ENCODE data around the gene CYLC1.

Gene CYLC1

DNA sequence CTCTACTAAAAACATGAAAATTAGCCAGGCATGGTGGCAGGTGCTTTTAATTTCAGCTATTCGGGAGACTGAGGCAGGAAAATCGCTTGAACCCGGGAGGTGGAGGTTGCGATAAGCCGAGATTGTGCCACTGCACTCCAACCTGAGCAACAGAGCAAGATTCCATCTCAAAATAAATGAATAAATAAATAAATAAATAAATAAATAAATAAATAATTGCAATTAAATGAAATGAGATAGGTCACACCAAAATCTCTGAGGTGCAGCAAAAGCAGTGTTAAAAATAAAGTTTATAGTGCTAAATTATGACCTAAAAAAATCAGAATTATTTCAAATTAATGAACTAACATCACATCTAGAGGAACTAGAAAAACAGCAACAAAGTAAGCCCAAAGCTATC is 13.6 kb upstream of the CYLC1 start:
- Histone ChIP-seq H3K27ac (no peak overlapping the region), H3K27me3 (ENCODE audit: insufficient read depth, low read depth) (no peaks in the 10 kb centered on the region), H3K9ac (no peak overlapping the region), H2AFZ (ENCODE audit: low read depth) (no peak overlapping the region), H3K4me3 (IDR thresholded peaks at IDR 0.05; ENCODE audit: insufficient read depth, low read depth, low read length) (no peak overlapping the region), H3K4me2 (no peak overlapping the region), H3K36me3 (ENCODE audit: insufficient read depth) (no peaks in the 10 kb centered on the region), H3K79me2 (ENCODE audit: insufficient read depth, low read depth) (no peaks in the 10 kb centered on the region), H3K4me1 (ENCODE audit: low read depth, poor library complexity, severe bottlenecking) (no peaks in the 10 kb centered on the region), H4K20me1 (ENCODE audit: insufficient read depth) (no peaks in the 10 kb centered on the region)
- TF ChIP-seq CTCF (conservative IDR thresholded peaks at IDR 0.05; ENCODE audit: low read depth, low read length): no peak

DNA sequence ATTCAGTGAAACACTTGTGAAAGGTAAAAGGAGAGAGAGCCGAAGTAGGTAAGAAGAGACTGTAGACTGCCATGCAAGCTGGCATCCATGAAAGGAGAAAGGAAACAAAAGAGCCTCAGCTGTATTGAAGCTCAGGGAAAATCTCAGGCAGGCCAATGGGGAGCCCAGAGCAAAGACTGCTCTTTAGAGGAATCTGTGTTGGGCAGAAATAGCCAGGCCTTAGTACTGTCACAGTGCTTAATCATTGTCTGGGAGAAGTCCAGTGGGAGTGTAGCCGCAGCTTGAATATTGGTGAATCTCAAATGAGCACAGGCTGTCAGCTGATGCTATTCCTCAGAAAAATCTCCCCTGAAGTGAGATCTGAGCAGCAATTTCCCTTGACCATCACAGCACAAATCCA is 27.6 kb downstream of the CYLC1 start:
- H4K20me1 ChIP-seq (ENCODE audit: insufficient read depth): no peaks in the 10 kb centered on the region
- H3K4me3 ChIP-seq (IDR thresholded peaks at IDR 0.05; ENCODE audit: insufficient read depth, low read depth, low read length): no peak overlapping the region
- H3K79me2 ChIP-seq (ENCODE audit: insufficient read depth, low read depth): no peaks in the 10 kb centered on the region
- H3K4me1 ChIP-seq (ENCODE audit: low read depth, poor library complexity, severe bottlenecking): no peaks in the 10 kb centered on the region
- TF ChIP-seq CTCF (conservative IDR thresholded peaks at IDR 0.05; ENCODE audit: low read depth, low read length): no peak
- no peak overlapping the region for H3K27ac ChIP-seq
- no peak overlapping the region for H3K9ac ChIP-seq
- no peak overlapping the region for H2AFZ ChIP-seq (ENCODE audit: low read depth)
- no peaks in the 10 kb centered on the region for H3K27me3 ChIP-seq (ENCODE audit: insufficient read depth, low read depth)
- no peaks in the 10 kb centered on the region for H3K36me3 ChIP-seq (ENCODE audit: insufficient read depth)
- no peak overlapping the region for H3K4me2 ChIP-seq

- no peak overlapping the region for H3K4me2 ChIP-seq
- H3K4me3 ChIP-seq (IDR thresholded peaks at IDR 0.05; ENCODE audit: insufficient read depth, low read depth, low read length): no peak overlapping the region
- no peak for TF ChIP-seq CTCF (conservative IDR thresholded peaks at IDR 0.05; ENCODE audit: low read depth, low read length)
- H3K4me1 ChIP-seq (ENCODE audit: low read depth, poor library complexity, severe bottlenecking): no peaks in the 10 kb centered on the region
- no peaks in the 10 kb centered on the region for H4K20me1 ChIP-seq (ENCODE audit: insufficient read depth)
- no peak overlapping the region for H3K27ac ChIP-seq
- no peaks in the 10 kb centered on the region for H3K27me3 ChIP-seq (ENCODE audit: insufficient read depth, low read depth)
- H3K79me2 ChIP-seq (ENCODE audit: insufficient read depth, low read depth): no peaks in the 10 kb centered on the region
- no peaks in the 10 kb centered on the region for H3K36me3 ChIP-seq (ENCODE audit: insufficient read depth)
- H2AFZ ChIP-seq (ENCODE audit: low read depth): no peak overlapping the region
- H3K9ac ChIP-seq: no peak overlapping the region
These were observed 31.5 kb downstream of the CYLC1 start for GRCh38 chrX:83892433-83892832.

GRCh38 chrX:83906921-83907320 is 46.0 kb downstream of the CYLC1 start:
- TF ChIP-seq CTCF (conservative IDR thresholded peaks at IDR 0.05; ENCODE audit: low read depth, low read length): no peak
- Histone ChIP-seq H3K27ac (no peak overlapping the region), H2AFZ (ENCODE audit: low read depth) (no peak overlapping the region), H3K4me3 (IDR thresholded peaks at IDR 0.05; ENCODE audit: insufficient read depth, low read depth, low read length) (no peak overlapping the region), H3K27me3 (ENCODE audit: insufficient read depth, low read depth) (no peaks in the 10 kb centered on the region), H3K9ac (no peak overlapping the region), H3K36me3 (ENCODE audit: insufficient read depth) (no peaks in the 10 kb centered on the region), H3K4me2 (no peak overlapping the region), H3K4me1 (ENCODE audit: low read depth, poor library complexity, severe bottlenecking) (no peaks in the 10 kb centered on the region), H3K79me2 (ENCODE audit: insufficient read depth, low read depth) (no peaks in the 10 kb centered on the region), H4K20me1 (ENCODE audit: insufficient read depth) (no peaks in the 10 kb centered on the region)

- H4K20me1 ChIP-seq (ENCODE audit: insufficient read depth): no peaks in the 10 kb centered on the region
- H3K4me1 ChIP-seq (ENCODE audit: low read depth, poor library complexity, severe bottlenecking): no peaks in the 10 kb centered on the region
- no peaks in the 10 kb centered on the region for H3K27me3 ChIP-seq (ENCODE audit: insufficient read depth, low read depth)
- H3K36me3 ChIP-seq (ENCODE audit: insufficient read depth): no peaks in the 10 kb centered on the region
- H2AFZ ChIP-seq (ENCODE audit: low read depth): no peak overlapping the region
- no peaks in the 10 kb centered on the region for H3K79me2 ChIP-seq (ENCODE audit: insufficient read depth, low read depth)
- H3K4me2 ChIP-seq: no peak overlapping the region
- H3K9ac ChIP-seq: no peak overlapping the region
- no peak overlapping the region for H3K27ac ChIP-seq
- H3K4me3 ChIP-seq (IDR thresholded peaks at IDR 0.05; ENCODE audit: insufficient read depth, low read depth, low read length): no peak overlapping the region
- TF ChIP-seq CTCF (conservative IDR thresholded peaks at IDR 0.05; ENCODE audit: low read depth, low read length): peak; percentile 58
These were observed 55.6 kb downstream of the CYLC1 start for GRCh38 chrX:83916525-83916924.

All from KMS-11 (cell line).